SH-SY5Y (cell line): ENCODE results near the gene C20orf204.

Experiments
- GATA2 ChIP-seq: IDR thresholded peaks from 2 replicates; pipeline ENCODE4 v1.6.1; 2011; ENCODE audit warnings: mild to moderate bottlenecking, low read depth, low read length
- GATA3 ChIP-seq: IDR thresholded peaks from 2 replicates; pipeline ENCODE4 v1.6.1; 2011; ENCODE audit warnings: low read depth, mild to moderate bottlenecking, low read length, moderate library complexity

GRCh38 chr20:64071341-64072332 is 35.7 kb downstream of the C20orf204 start:
- TF ChIP-seq GATA3 (no peak), GATA2 (no peak)
